GM10847 (cell line): ENCODE results near the gene SLC7A4.

Experiments used
- POLR2A ChIP-seq: IDR thresholded peaks from 2 replicates; pipeline ENCODE4 v1.6.1; 2011; ENCODE audit not compliant: insufficient read length; ENCODE audit errors: extremely low read depth

The SLC7A4 gene

DNA sequence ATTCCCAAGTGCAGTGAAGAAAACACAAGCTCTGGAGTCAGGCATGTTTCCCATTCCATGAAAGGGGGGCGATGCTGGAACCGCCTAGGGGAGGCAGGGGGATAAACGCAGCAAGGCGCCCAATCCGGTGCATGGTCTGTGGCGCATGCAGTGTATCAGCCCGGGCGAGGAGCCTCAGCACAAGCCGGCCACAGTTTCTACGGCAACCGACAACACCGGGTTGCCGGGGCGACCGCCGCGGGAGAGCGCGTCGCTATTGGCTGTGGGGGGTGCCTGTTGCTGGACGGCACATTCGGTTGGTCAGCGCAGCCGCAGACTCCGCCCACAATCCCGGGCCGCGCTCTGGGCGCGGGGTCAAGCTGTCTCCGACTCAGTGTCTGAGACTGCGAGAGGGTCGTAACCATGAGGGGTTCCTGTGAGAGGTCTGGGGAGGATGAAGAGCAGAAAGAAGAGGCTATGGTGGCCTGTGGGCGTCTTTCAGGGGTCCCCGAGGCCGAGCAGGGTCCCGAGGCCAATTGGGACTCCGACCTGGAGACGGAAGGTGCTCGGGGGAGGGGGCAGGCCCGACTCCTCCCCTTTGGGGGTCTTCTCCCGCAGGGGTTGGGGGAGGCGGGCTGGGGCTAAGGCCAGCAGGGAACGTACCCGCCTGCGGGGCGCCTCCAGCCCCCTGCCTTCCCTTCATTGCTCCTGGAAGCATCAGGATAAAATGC, 13.4 kb upstream of the SLC7A4 start, which contains the start of gene LRRC74B:
TSS of gene LRRC74B (plus strand) at position 362 of the 710 bp plus-strand sequence. CDS start at position 403, 41 bp downstream.
- TF ChIP-seq POLR2A: no peak

DNA sequence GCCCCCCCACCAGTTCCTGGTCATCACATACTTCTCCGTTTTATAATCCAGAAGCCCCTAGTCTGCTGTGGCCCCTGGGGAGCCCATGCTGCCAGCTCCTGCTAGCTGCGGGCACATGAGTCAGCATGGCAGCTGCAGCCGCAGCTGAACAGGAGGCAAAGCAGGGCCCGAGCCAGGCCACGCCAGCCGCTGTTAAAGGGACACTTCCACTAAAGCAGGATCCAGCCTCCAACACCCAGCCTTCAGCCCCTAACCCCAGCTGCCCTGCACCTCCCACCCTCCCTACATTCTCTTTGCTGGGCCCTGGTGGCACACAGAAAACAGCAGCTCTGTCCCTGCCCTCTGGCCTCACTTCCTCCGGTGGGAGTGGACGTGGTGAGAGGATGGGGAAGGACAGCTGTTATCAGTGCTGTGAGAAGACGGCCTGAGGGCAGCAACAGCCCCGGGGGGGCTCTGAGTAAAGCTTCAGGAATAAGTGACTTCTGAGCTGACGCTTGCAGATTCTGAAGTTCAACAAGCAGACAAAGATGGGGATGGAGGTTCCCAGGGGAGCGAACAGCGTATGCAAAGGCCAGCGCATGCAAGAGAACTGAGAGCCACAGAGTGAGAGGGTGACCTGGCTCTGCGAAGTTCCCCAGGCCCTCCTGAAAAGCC, 12.7 kb upstream of the SLC7A4 start:
- TF ChIP-seq POLR2A: no peak

DNA sequence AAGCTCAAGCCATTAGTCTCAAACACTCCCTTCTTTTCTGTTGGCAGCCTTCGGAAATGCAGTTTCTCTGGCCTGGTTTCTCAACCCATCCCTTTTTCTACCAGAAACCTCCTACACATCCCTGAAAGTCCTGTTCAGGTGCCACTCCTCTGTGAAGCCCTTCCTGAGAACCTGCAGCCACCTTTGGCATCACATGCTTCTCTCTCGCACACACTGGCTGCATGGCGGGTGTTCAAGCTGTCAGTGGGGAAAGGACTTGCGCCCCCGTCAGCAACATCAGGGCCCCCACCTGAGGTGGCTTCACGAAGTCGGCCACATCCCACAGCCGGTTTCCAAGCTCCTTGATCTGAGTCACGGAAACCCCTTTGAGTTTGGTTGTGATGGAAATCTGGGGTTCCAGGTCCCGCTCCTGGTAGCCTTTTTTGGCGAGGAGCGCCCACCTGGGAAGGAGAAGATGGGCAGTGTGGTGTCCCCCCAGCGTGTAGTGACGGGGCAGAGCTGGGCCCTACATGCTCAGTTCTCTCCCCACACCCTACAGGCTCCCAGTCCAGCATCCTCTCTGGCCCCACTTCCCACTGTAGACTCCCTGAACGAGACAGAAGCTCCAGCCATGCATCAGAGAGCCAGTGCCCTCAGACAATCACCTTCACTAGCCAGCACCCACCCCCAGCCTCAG, 11.6 kb upstream of the SLC7A4 start:
- no peak for TF ChIP-seq POLR2A

DNA sequence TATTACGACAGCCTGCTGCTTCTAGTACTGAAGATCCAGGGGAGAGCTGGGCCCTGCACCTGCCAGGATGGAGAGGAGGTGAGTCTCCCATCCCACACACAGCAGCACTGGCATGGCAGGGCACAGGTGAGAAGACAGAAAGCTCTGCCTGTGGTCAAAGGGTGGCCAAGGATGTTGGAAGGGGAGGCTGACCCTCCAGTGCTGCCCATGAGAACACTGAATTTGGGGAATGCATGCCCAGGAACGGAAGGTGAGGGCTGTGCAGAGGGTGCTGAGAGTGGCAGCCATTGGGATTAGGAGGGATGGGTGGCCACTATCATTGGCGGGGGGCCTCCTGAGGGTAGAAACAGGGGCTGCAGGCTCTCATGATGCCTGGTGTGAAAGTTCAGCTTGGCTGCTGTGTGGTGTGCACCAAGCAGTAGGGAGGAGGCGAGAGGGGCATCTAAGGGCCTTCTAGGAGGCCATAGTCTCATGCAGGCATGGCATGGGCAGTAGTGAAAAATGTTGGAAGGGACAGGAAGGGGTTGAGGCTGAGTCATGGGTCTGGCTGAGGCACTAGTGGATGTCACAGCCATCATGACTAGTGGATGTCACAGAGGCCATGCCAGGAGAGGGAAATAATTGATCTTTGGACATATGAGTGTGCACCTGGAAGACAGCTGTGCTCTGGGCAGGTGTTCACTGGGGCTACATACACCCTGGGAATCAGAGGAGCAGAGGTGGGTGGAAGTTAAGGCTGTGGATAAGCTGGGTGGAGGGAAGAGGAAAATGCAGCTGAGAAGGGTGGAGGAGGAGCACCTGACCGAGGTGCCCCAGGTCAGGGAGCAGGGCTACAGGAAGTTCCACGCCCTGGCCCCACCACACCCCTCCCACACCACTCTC, 10.9 kb upstream of the SLC7A4 start:
- no peak for TF ChIP-seq POLR2A

DNA sequence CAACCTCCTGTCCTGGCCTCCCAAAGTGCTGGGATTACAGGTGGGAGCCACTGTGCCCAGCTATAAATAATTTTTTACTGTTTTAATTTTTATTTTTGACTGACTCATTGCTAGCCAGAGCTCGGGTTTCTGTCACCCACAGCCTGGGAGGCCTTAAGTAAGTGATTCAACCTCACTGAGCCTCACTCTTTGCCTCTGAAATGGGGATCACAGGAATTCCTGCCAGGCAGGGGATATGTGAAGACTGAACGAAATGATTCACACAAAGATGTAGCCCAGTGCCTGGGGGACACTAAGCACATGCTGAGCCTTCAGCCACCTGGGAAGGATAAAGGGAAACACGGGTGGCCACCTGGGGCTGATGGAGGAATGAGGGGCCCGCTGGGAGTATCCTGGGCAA, 9.6 kb upstream of the SLC7A4 start:
- TF ChIP-seq POLR2A: no peak

DNA sequence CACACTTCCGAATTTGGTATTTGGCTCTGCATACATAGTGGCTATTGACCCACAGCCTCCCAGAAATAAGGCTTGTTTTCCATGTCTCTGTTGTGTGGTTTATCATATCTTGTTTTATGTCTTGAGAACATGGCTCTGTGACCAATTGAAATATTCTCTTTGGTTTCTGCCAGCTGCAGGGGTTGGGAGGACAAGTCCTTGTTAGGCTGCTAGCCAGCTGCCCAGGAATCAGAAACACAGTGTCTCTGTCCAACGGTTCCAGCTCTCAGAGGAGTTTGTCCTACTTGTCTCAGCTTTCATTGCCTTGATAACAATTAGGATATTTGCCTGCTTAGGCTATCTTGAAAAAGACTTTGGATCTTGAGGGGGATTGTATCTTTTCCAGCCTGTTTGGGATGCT, 6.0 kb upstream of the SLC7A4 start:
- no peak for TF ChIP-seq POLR2A

DNA sequence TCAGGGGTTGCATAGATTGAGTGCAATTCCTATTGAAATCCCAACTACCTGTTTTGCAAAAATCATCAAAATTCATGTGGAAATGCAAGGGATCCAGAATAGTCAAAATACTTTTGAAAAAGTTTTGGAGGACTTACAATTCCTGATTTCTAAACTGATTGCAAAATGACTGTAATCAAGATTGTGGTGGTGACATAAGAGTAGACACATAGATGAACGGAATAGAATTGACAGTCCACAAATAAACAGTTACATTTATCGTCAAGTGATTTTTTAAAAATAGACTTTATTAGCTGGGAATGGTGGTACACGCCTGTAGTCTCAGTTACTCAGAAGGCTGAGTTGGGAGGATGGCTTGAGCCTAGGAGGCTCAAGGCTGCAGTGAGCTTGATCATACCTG, 2.6 kb upstream of the SLC7A4 start:
- no peak for TF ChIP-seq POLR2A

DNA sequence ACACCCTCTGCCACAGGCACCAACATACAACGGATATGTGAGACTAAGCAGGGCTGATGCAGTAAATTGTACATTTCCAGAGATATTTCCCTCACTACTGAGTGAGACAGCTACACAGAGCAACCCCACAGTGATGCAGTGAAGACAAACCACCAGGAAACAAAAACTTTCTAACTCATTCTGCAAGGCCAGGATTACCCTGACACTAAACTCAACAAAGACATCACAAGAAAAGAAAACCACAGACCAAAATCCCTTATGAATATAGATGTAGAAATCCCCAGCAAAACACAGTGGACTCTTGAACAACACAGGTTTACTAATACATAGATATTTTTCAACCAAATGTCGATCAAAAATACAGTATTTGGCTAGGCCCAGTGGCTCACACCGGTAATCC, 1.5 kb upstream of the SLC7A4 start:
- no peak for TF ChIP-seq POLR2A

DNA sequence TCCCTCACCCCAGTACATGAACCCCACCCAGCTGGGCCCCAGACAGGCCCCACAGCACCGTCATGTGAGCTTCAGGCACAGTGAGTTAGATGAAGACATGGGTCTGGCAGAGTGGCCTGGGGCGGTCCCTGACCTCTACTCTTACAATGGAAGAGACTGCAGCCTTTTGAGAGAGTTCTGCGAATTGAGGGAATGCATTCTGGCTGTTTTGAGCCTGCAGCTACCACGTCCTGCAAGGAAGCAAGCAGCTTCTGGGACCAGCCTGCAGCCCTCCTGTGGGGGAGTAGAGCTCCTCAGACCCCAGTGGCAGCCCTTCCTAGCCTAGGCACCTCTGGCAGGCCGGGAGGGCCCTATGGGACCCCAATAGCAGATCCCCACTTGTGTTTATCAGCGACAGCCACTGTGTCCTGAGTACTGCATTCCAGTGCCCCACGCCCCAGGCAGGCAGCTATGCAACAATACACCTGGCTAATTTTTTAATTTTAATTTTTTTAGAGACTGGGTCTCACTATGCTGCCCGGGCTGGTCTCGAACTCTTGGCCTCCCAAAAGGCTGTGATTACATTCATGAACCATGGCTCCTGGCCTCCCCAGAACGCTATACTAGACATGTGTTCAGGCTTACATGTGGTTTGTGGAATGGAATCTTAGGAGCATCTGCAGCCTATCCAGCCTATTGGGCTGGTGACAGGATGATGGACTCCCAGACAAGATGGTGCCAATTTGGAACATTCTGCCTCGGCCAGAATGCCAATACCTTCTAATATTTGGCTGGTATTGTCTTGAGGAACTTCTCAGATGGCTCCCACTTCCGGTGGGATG, 717 bp upstream of the SLC7A4 start:
- no peak for TF ChIP-seq POLR2A

DNA sequence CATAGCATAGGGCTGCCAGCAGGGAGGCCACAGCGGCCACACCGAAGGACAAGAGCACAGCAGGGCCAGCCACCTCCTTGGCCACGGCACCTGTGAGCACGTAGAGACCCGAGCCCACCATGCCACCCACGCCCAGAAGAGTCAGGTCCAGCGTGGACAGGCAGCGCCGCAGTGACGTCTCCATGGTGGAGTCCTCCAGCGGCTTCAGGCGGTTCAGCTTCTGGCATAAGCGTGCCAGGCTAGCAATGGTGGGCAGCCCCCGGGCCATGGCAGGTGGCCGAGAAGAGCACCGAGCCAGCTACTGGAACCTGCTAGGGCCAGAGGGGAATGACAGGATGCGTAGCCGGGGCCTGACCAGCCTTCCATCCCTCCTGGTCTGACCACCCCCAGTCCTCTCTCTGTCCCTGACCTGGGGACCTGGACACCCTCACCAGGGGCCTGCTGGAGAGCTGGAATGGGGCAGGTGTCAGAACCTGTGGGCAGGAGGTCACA, 770 bp downstream of the SLC7A4 start:
- TF ChIP-seq POLR2A: no peak

DNA sequence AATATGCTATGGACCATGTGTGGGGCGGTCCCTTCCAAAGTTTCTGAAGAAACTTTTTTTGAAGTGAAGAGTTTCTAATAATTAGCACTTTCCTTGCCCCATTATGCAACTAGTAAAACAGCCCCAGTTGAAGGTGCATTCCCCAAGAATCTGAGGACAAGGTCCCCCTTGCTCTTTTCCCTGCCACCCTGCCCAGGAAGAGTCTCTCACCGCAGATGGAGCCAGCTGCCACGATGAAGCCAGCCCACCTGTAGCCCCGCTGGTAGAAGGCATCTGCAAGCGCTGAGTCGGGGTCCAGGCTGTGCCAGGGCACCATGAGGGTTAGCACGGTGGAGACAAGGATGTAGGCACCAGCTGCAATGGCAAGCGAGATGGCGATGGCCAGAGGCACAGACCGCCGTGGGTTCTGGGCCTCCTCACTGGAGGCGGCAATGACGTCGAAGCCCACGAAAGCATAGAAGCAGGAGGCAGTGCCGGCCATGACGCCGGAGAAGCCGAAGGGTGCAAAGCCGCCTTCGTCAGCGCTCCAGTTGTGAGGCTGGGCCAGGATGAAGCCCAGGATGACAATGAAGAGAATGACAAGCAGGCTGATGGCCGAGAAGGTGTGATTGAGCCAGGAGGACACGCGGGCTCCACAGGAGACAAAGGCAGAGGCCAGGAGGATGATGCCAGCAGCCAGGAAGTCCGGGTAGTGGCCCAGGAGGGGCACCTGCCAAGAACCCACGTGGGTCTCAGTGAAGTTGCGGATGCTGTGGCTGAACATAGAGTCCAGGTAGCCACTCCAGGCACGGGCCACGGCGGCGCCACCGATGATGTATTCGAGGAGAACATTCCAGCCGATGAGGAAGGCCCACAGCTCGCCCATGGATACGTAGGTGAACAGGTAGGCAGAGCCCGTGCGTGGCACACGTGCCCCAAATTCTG, 1.5 kb downstream of the SLC7A4 start:
- TF ChIP-seq POLR2A: no peak

DNA sequence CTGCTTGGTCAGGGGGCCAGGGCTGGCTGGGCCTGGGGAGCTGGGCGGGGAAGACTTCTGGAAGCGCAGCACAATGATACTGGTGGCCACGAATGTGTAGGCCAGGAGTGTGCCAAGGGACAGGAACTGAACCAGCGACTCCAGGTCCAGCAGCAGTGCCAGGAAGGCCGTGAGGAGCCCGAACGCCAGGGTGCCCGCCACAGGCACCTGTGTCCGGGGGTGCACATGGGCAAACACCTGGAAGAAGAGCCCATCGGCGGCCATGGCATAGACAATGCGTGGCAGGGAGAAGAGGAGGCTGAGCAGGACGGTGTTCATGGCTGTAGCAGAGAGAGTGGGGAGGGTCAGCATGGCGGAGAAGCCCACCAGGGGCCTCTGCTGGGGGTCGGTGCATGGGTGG, 2.3 kb downstream of the SLC7A4 start:
- TF ChIP-seq POLR2A: no peak

DNA sequence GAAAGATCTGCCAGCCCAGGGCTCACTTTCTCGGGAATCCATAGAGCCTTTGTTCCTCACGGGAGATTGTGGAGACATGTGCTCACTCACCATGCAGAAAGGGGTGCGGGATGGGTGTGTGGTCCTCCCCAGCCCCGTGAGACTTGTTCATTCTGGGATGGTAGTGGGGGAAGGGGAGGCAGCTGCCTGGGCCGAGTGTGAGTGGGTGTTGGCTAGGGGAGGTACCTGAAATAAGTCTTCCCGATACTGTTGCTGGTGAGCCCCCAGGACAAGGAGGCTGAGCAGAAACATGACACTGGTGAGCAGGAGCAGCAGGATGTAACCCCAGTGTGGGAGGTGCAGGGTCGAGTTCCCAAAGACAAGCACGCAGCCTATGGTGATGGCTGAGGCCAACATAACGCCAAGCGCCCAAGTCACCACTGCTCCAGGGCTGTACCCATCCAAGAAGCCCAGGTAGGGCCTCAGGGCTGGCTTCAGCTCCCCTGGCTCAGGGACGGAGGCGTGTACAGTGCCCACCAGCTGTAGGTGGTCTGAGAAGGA, 2.8 kb downstream of the SLC7A4 start:
- TF ChIP-seq POLR2A: no peak
